HG03039 (cell line): ENCODE measurements around the gene PRR5L.

Experiments
- ATAC-seq: cut with Tn5 transposase; IDR thresholded peaks from one replicate; pipeline ENCODE4 v1.9.1; 2021; ENCODE audit warnings: mild to moderate bottlenecking, moderate library complexity; ENCODE audit not compliant: unreplicated experiment

Gene PRR5L, protein sequence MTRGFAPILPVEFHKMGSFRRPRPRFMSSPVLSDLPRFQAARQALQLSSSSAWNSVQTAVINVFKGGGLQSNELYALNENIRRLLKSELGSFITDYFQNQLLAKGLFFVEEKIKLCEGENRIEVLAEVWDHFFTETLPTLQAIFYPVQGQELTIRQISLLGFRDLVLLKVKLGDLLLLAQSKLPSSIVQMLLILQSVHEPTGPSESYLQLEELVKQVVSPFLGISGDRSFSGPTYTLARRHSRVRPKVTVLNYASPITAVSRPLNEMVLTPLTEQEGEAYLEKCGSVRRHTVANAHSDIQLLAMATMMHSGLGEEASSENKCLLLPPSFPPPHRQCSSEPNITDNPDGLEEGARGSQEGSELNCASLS

DNA sequence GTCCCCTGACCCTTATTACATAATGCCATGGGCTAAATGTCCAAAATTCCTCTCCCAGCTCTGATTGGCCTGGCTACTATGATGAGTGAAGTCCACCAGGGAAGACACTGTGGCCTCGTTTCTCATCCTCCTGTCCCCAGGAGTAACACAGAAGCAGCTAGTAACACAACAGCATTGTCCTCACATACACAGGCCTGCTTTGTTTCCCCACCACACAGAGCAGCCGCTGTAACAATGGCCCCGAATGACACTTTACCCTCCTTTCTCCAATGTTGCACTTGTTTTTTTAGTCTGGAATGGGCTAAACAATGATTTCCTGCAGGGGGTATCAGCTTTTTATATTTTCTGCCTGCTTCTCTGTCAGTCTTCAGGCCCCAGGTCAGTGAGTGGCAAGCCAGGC, at the start of gene PRR5L:
TSS of gene PRR5L (plus strand) at position 363 of the 400 bp plus-strand sequence. CDS start 104,834 bp downstream, outside the sequence.
- no peak for ATAC-seq

GRCh38 chr11:36247493-36247892, 48.6 kb upstream of the PRR5L start:
- no peak for ATAC-seq

- no peak for ATAC-seq
Observed at GRCh38 chr11:36248436-36248835, 47.7 kb upstream of the PRR5L start.

DNA sequence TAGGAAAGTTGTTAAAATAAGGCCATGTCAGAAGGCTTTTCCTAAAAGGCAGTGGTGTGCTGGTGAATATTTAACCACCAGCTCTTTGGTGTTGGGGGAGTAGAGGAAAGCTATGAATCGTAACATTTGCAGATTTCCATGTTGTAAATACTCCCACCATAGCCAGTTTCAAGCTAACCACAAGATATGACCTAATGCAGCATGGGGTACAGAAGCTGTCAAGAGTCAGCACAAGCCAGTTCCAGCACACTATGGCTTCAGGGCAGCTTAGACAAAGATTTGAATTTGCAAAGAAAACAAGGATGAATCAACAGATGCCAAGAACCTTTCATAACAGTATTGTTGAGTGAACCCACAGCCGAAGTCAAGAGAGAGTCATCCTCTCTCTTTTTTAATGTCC, 46.8 kb upstream of the PRR5L start:
- no peak for ATAC-seq

DNA sequence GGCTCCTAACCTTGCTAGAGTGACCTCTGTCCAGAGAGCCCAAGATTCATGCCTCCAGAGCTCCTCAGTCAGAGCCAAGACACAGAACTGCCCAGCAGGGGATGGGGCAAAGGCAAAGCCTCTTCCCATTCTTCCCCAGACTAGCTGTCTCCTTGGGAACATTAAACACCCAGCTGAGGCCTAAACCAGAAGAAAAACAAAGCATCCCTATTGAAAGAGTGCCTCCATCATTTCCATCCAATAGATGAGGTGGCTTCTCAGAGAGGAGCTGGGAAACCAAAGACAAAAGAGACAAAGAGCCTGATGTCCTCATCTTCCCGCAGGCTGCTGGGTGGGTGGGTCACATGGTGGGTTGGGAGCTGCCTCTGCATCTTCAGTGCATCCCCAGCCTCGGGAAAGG, 44.3 kb upstream of the PRR5L start:
- no peak for ATAC-seq

GRCh38 chr11:36253238-36253637, 42.9 kb upstream of the PRR5L start:
- no peak for ATAC-seq

GRCh38 chr11:36254713-36255112, 41.4 kb upstream of the PRR5L start:
- no peak for ATAC-seq

- ATAC-seq, result no peak
Observed at GRCh38 chr11:36257351-36257750, 38.7 kb upstream of the PRR5L start.

- no peak for ATAC-seq
Observed at GRCh38 chr11:36258730-36259360, 37.2 kb upstream of the PRR5L start.

- ATAC-seq, result no peak
Observed at GRCh38 chr11:36261094-36261493, 35.0 kb upstream of the PRR5L start.

GRCh38 chr11:36264011-36264972, 31.8 kb upstream of the PRR5L start:
- no peak for ATAC-seq

- no peak for ATAC-seq
Observed at GRCh38 chr11:36264973-36265344, 31.1 kb upstream of the PRR5L start.

- peak; percentile 55 for ATAC-seq
Observed at GRCh38 chr11:36265793-36266628, 30.1 kb upstream of the PRR5L start.

GRCh38 chr11:36266767-36267166, 29.3 kb upstream of the PRR5L start:
- no peak for ATAC-seq

DNA sequence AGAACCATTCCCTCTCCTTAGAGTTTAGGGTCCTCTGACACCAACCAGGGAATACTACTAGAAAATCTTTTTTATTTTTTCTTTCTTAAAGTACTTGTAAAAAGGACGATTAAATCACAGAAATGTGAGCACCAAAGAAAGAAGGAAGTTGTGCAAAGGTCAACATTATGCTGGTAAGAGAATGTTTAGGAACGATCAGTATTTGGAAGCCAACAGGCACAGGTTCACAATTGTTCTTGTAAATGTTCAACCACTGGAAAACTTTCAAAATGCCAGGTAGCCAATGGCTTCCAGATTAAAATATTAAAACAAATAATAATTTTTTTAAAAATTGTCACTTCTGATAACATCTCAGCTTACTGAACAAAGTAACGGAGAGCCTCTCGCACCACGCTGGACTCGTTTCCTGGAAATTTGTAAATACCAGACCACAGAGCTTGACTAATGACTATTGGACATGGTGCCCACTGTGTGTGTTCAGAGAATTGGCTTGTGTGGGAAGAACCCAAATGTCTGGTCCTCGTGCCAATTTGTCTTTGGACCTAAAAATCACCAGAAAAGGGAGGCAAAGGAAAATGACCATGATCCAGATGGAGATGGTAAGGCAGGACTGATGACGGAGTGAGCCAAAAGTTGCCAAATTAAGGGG, 27.6 kb upstream of the PRR5L start:
- ATAC-seq, result no peak

DNA sequence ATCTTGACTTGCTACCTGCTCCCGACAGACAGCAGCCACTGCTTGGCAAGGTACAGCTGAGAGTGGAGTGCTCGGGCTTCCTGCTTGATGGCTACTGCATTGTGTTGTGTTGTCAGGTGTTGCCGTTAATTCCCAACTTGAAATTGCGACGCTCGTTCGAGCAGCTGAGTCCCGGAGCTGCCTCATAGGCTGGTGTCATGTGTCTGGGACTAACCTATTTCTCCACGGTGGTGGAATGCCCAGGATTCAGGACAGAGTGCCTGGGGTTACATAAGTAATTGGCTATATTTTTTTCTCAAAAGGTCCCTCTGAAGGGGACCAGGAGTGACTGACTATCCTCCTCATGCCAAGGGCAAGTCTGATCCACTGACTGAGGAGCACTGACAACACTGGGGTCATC, 25.4 kb upstream of the PRR5L start:
- no peak for ATAC-seq

DNA sequence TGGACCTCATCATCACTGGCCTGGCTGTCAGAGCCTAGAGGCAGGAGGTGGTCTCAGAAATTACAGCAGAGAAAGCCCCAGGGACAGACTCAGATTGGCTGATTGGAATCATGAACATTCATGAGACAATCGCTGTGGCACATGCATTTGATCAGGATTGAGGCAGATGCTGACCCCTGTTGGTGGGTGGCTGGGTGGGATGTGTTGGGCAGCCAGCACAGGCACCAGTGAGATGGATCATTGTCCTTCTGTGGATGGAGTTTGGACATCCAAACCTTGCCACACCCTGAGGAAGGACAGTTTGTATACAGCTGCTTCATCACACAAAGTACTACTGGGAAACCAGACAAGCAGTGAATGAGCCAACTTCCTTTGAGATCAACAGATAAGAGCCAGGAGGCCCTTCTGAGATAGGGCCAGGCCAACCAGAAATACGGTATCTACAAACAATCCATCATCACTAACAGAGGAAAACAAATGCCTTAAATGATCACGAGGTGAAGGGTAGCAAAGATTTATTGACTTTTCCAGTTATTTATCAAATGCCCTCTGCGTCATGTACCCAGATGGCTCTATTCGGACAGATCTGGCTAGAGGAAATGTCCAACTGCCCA, 24.2 kb upstream of the PRR5L start:
- ATAC-seq, result no peak

DNA sequence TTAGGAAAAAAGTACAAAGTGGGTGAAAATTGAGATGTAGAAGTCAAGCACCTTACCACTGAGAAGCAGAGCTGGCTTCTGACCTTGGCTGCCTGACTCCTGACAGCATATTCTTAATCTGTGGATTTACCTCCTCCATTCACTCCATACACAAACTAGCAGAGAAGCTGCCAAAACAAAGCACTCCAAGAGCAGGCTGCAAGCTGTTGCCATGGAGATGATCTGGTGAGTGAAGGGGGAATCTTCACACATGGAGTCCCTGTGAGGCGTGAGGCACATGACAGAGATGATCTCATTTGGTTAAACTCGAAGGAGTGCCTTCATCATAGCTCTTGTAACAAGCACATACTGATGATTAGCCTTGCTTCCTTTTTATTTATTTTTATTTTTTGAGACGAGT, 23.0 kb upstream of the PRR5L start:
- ATAC-seq, result no peak

DNA sequence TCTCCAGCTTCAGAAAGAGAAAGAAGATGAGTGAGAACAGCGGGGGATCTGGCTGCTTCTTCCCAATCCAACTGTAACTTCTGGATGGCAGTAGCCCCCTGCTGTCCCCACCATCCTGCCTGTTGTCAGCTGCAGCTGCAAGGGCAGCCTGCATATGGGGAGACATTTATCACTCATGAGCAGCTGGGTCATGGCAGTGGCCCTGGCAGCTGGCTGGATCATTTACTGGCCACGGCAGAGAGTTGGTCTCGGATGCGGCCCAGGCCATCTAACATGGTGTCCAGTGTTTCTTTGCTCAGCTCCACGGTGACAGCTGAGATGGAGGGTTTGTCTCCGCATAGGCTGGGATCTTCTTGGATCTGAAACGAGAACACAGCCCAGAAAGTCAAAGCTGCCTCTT, 21.7 kb upstream of the PRR5L start:
- ATAC-seq, result no peak
